Measurements from ENCODE around the gene PLP1. TPM values are rescaled to one million over a fixed set of nuclear protein-coding genes. Genes with fewer than 3 reads are reported as not detected.
"Not testable (repeated sequence)": the region's sequence is repeated elsewhere in the genome, so short reads cannot be mapped to it uniquely, and the experiment has no call there.

The PLP1 gene
- total and polyA plus RNA-seq, 9 donors = 0.98 to 17.4 (median 5.5) TPM

GRCh38 chrX:103756736-103757135 is 19.9 kb upstream of the PLP1 start:
- Histone ChIP-seq H3K27ac (no peak overlapping the region), H3K4me1 (ENCODE audit: insufficient read depth) (no peaks in the 10 kb centered on the region), H3K36me3 (no peaks in the 10 kb centered on the region), H3K27me3 (no peaks in the 10 kb centered on the region), H3K4me3 (no peak overlapping the region), H3K9me3 (no peaks in the 10 kb centered on the region)
- WGBS, 3 donors = 70 to 76% (median 76%) methylated on average over 3 of the region's 3 CpGs
- intact Hi-C loops (cut with DNase I) = no loop called here
- DNase-seq = no peak
- TF ChIP-seq EP300 (IDR thresholded peaks at IDR 0.05) (no peak), POLR2A (IDR thresholded peaks at IDR 0.05) (no peak)
- TF ChIP-seq, protein P1, sequence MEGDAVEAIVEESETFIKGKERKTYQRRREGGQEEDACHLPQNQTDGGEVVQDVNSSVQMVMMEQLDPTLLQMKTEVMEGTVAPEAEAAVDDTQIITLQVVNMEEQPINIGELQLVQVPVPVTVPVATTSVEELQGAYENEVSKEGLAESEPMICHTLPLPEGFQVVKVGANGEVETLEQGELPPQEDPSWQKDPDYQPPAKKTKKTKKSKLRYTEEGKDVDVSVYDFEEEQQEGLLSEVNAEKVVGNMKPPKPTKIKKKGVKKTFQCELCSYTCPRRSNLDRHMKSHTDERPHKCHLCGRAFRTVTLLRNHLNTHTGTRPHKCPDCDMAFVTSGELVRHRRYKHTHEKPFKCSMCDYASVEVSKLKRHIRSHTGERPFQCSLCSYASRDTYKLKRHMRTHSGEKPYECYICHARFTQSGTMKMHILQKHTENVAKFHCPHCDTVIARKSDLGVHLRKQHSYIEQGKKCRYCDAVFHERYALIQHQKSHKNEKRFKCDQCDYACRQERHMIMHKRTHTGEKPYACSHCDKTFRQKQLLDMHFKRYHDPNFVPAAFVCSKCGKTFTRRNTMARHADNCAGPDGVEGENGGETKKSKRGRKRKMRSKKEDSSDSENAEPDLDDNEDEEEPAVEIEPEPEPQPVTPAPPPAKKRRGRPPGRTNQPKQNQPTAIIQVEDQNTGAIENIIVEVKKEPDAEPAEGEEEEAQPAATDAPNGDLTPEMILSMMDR (IDR thresholded peaks at IDR 0.05) = no peak

- TF ChIP-seq, protein P1 (IDR thresholded peaks at IDR 0.05) = no peak
- TF ChIP-seq POLR2A (IDR thresholded peaks at IDR 0.05) (no peak), EP300 (IDR thresholded peaks at IDR 0.05) (no peak)
- Histone ChIP-seq H3K27me3 (no peaks in the 10 kb centered on the region), H3K27ac (no peak overlapping the region), H3K9me3 (no peaks in the 10 kb centered on the region), H3K4me1 (ENCODE audit: insufficient read depth) (no peaks in the 10 kb centered on the region), H3K4me3 (no peak overlapping the region), H3K36me3 (no peaks in the 10 kb centered on the region)
- 92 to 98% (median 95%) methylated on average over 1 of the region's 1 CpG for WGBS, 3 donors
- intact Hi-C loops (cut with DNase I) = no loop called here
- no peak for DNase-seq
These were observed 18.1 kb upstream of the PLP1 start for GRCh38 chrX:103758555-103758954.

- H3K27me3 ChIP-seq; DNase-seq; H3K27ac ChIP-seq; H3K4me3 ChIP-seq; intact Hi-C loops (cut with DNase I); H3K4me1 ChIP-seq (ENCODE audit: insufficient read depth); H3K9me3 ChIP-seq; H3K36me3 ChIP-seq: not testable (repeated sequence)
- WGBS, 3 donors = 75 to 80% (median 79%) methylated on average over 5 of the region's 5 CpGs
These were observed 13.1 kb upstream of the PLP1 start for GRCh38 chrX:103763541-103763940.

- H3K27ac ChIP-seq; H3K36me3 ChIP-seq; H3K9me3 ChIP-seq; DNase-seq; H3K27me3 ChIP-seq; H3K4me3 ChIP-seq; H3K4me1 ChIP-seq (ENCODE audit: insufficient read depth); intact Hi-C loops (cut with DNase I): not testable (repeated sequence)
- 76 to 77% (median 77%) methylated on average over 9 of the region's 9 CpGs for WGBS, 3 donors
These were observed 9.7 kb upstream of the PLP1 start for GRCh38 chrX:103766813-103767555.

- no peaks in the 10 kb centered on the region for H3K36me3 ChIP-seq
- no peak for DNase-seq
- no peaks in the 10 kb centered on the region for H3K27me3 ChIP-seq
- peaks cover 2% of the 10 kb centered on the region for H3K4me1 ChIP-seq (ENCODE audit: insufficient read depth)
- no peak overlapping the region for H3K27ac ChIP-seq
- TF ChIP-seq, protein P1 (IDR thresholded peaks at IDR 0.05) = no peak
- TF ChIP-seq POLR2A (IDR thresholded peaks at IDR 0.05) (no peak), EP300 (IDR thresholded peaks at IDR 0.05) (no peak)
- no peak overlapping the region for H3K4me3 ChIP-seq
- WGBS, 3 donors = 62 to 68% (median 65%) methylated on average over 3 of the region's 3 CpGs
- no peaks in the 10 kb centered on the region for H3K9me3 ChIP-seq
- intact Hi-C loops (cut with DNase I) = no loop called here
These were observed 3.2 kb upstream of the PLP1 start for GRCh38 chrX:103773445-103773844.
